Uterus (tissue), 4 donors: ENCODE data around the gene GABRB1. TPM values are rescaled to one million over a fixed set of nuclear protein-coding genes. Genes with fewer than 3 reads are reported as not detected.

Source experiments
- DNase-seq, 2 donors: peaks; one replicate each; pipeline ENCODE4 v3.0.0-alpha.2; 2019 to 2020
- H3K27ac ChIP-seq, 2 donors: fragments of 200-600 bp; sonication (generic); 1 replicate in 1 of 2; 2 replicates in 1 of 2; pipeline ENCODE4 v1.5.1; 2016 to 2018
- H3K27me3 ChIP-seq, 2 donors: fragments of 200-600 bp; sonication (generic); one replicate each; pipeline ENCODE4 v1.5.1; 2018 to 2019; ENCODE audit warnings: control low read depth in 1 of 2
- H3K36me3 ChIP-seq, 2 donors: fragments of 200-600 bp; sonication (generic); one replicate each; pipeline ENCODE4 v1.5.1; 2019; ENCODE audit warnings: control low read depth in 1 of 2
- H3K4me1 ChIP-seq, 2 donors: fragments of 200-600 bp; sonication (generic); one replicate each; pipeline ENCODE4 v1.5.1; 2018 to 2019; ENCODE audit warnings: control low read depth in 1 of 2
- H3K4me3 ChIP-seq, 2 donors: fragments of 200-600 bp; sonication (generic); 1 replicate in 1 of 2; 2 replicates in 1 of 2; pipeline ENCODE4 v1.5.1; 2018 to 2019; ENCODE audit warnings: mild to moderate bottlenecking in 1 of 2
- H3K9me3 ChIP-seq, 2 donors: fragments of 200-600 bp; sonication (generic); one replicate each; pipeline ENCODE4 v1.5.1; 2019; ENCODE audit warnings: control low read depth in 1 of 2
- POLR2A ChIP-seq, 2 donors: fragments of 450-650 bp; IDR thresholded peaks; one replicate each; pipeline ENCODE4 v1.6.1; 2016; ENCODE audit warnings: antibody characterized with exemption in 2 of 2, mild to moderate bottlenecking in 1 of 2, moderate library complexity in 1 of 2
- intact Hi-C: fragments of 100-400 bp; cut with DNase I; formaldehyde crosslinking; loops from one replicate; pipeline ENCODE4 v1.15.1; 2023; ENCODE audit warnings: low total_unique reads
- total RNA-seq, 4 donors: library from RNA; depleted of rRNA in 3 of 4; stranded (reverse); fragments of >200 nt in 3 of 4; gene quantifications; one replicate each; pipeline versions ENCODE4 v1.1.0 to v1.2.4, GENCODE V29; 2014 to 2023
- TF ChIP-seq, protein P1 (sequence below), 4 experiments: fragments of 200-600 bp in 2 of 4; fragments of 450-650 bp in 2 of 4; sonication (generic) in 2 of 4; IDR thresholded peaks; one replicate each; pipeline ENCODE4 v1.5.1; 2016 to 2019; ENCODE audit warnings: antibody characterized with exemption in 4 of 4, mild to moderate bottlenecking in 2 of 4, moderate library complexity in 1 of 4
- donor health status: DM: yes; HTN: yes; CAD: no.

The GABRB1 gene
- total RNA-seq, 4 donors from 2014 or later = 1.2 to 1.5 TPM; not detected in 2

DNA sequence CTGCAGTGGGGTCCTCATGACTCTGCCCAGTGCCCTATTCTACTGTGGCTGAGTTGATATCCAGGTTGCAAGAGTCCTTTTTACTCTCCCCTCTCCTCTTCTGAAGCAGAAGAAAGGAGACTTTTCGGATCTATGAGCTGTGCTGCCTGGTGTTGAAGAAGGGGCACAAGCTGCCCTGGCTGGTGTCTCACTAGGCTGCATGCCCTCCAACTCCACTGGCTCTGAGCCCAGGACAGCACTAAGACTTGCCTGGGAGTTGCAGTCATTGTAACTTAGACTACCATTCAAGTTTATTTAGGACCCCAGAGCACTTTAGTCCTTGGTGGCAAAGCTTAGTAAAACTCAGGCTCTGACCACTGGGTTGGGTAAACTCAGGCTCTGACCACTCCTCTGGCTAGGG lies 89.4 kb downstream of the GABRB1 start:
- Histone ChIP-seq H3K4me3 (no peak overlapping the region), H3K4me1 (no peaks in the 10 kb centered on the region), H3K27ac (no peak overlapping the region), H3K27me3 (no peaks in the 10 kb centered on the region), H3K36me3 (no peaks in the 10 kb centered on the region), H3K9me3 (no peaks in the 10 kb centered on the region)
- intact Hi-C loops = no loop called here
- TF ChIP-seq POLR2A (IDR thresholded peaks at IDR 0.05) = no peak
- TF ChIP-seq, protein P1, sequence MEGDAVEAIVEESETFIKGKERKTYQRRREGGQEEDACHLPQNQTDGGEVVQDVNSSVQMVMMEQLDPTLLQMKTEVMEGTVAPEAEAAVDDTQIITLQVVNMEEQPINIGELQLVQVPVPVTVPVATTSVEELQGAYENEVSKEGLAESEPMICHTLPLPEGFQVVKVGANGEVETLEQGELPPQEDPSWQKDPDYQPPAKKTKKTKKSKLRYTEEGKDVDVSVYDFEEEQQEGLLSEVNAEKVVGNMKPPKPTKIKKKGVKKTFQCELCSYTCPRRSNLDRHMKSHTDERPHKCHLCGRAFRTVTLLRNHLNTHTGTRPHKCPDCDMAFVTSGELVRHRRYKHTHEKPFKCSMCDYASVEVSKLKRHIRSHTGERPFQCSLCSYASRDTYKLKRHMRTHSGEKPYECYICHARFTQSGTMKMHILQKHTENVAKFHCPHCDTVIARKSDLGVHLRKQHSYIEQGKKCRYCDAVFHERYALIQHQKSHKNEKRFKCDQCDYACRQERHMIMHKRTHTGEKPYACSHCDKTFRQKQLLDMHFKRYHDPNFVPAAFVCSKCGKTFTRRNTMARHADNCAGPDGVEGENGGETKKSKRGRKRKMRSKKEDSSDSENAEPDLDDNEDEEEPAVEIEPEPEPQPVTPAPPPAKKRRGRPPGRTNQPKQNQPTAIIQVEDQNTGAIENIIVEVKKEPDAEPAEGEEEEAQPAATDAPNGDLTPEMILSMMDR (IDR thresholded peaks at IDR 0.05) = no peak
- no peak for DNase-seq

- no peaks in the 10 kb centered on the region for H3K4me1 ChIP-seq
- no peaks in the 10 kb centered on the region for H3K27me3 ChIP-seq
- H3K9me3 ChIP-seq = no peaks in the 10 kb centered on the region
- H3K36me3 ChIP-seq = no peaks in the 10 kb centered on the region
- no peak overlapping the region for H3K4me3 ChIP-seq
- H3K27ac ChIP-seq = no peak overlapping the region
- DNase-seq = peak in 1 of 2 donors; percentile 49
- intact Hi-C loops = no loop called here
- TF ChIP-seq, protein P1 (IDR thresholded peaks at IDR 0.05) = peak in 3 of 4 experiments; percentile 49 to 58 (median 53)
- TF ChIP-seq POLR2A (IDR thresholded peaks at IDR 0.05) = no peak
Observed at GRCh38 chr4:47122592-47123291, 91.4 kb downstream of the GABRB1 start.

DNA sequence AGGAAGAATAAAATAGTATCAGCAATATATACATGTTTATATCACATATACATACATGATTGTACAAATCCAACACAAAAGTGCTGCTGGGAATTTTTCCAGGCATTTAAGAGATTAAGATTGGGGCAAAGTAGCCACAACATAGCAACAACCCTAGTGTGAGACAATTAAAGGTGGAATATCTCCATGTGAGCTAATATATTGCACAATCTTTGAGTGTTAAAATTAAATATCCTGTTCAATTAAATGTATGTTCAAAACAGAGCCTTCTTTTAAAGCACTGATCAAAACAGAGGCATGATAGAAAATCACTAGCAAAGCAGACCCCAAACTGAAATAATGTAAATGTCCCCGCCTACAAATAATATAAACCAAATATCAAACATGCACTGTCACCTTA lies 97.6 kb downstream of the GABRB1 start:
- DNase-seq = no peak
- no peaks in the 10 kb centered on the region for H3K27me3 ChIP-seq
- TF ChIP-seq, protein P1 (IDR thresholded peaks at IDR 0.05) = no peak
- TF ChIP-seq POLR2A (IDR thresholded peaks at IDR 0.05) = no peak
- H3K27ac ChIP-seq = no peak overlapping the region
- no peaks in the 10 kb centered on the region for H3K36me3 ChIP-seq
- H3K9me3 ChIP-seq = no peaks in the 10 kb centered on the region
- no peaks in the 10 kb centered on the region for H3K4me1 ChIP-seq
- no peak overlapping the region for H3K4me3 ChIP-seq
- intact Hi-C loops = no loop called here

DNA sequence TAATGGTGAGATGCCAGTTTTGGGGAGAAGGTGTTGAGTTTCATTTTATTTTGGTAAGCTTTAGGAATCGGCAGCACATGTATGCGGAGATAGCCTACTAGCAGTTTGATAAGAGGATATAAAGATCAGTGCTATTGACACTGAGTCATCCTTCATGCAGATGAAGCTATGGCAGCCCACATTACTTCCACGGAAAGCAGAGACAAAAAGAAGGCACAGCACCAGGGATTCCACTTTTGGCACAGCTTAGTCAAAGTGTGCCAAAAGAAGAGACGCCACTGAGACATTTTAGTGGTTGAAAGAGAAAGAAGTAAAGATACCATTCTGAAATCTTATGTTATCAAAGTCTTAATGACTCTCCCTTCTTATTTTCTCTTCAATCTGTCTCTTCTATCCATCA lies 103.8 kb downstream of the GABRB1 start:
- no peaks in the 10 kb centered on the region for H3K27me3 ChIP-seq
- H3K27ac ChIP-seq = no peak overlapping the region
- no peak for DNase-seq
- intact Hi-C loops = no loop called here
- H3K4me1 ChIP-seq = no peaks in the 10 kb centered on the region
- H3K4me3 ChIP-seq = no peak overlapping the region
- H3K36me3 ChIP-seq = no peaks in the 10 kb centered on the region
- no peaks in the 10 kb centered on the region for H3K9me3 ChIP-seq
- no peak for TF ChIP-seq POLR2A (IDR thresholded peaks at IDR 0.05)
- TF ChIP-seq, protein P1 (IDR thresholded peaks at IDR 0.05) = no peak

GRCh38 chr4:47143261-47143660 lies 111.9 kb downstream of the GABRB1 start:
- H3K27ac ChIP-seq = no peak overlapping the region
- intact Hi-C loops = no loop called here
- H3K4me3 ChIP-seq = no peak overlapping the region
- no peaks in the 10 kb centered on the region for H3K27me3 ChIP-seq
- H3K36me3 ChIP-seq = no peaks in the 10 kb centered on the region
- H3K9me3 ChIP-seq = no peaks in the 10 kb centered on the region
- no peak for TF ChIP-seq POLR2A (IDR thresholded peaks at IDR 0.05)
- TF ChIP-seq, protein P1 (IDR thresholded peaks at IDR 0.05) = no peak
- DNase-seq = no peak
- no peaks in the 10 kb centered on the region for H3K4me1 ChIP-seq
